Keratinocyte (primary cell): ENCODE measurements around the gene ADAM22.

Source experiments
- EZH2 ChIP-seq: IDR thresholded peaks from one replicate; pipeline ENCODE4 v1.6.1; 2012; ENCODE audit warnings: inconsistent platforms, mild to moderate bottlenecking, low read length, moderate library complexity
- TF ChIP-seq, protein P1 (sequence below), 3 experiments: IDR thresholded peaks in 1 of 3; conservative IDR thresholded peaks in 1 of 3; optimal IDR thresholded peaks in 1 of 3; 2 replicates in 2 of 3; 3 replicates in 1 of 3; pipeline versions ENCODE3 to v1.5.1; 2011; ENCODE audit warnings: low read length in 3 of 3, mild to moderate bottlenecking in 3 of 3, moderate library complexity in 2 of 3, control low read depth in 1 of 3, inconsistent platforms in 1 of 3; ENCODE audit not compliant: insufficient read depth in 2 of 3; ENCODE audit errors: extremely low read depth in 1 of 3

DNA sequence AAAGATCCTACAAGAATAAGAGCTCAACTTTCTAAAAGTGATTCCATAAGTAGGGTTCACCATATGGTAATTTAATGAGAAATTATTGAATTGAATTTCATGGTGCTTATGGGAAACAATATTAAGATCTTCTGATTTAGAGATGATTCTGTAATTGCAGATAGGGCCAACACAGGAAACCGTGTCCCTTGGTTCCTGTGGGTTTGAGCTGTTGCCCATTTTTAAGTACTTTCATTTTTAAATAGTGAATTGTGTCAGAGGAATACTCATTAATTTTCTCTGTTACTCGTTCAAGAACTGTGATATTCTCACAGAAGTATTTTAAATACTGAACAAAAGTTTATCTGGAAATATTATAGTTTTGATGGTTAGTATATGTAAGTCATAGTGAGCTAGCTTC, 156.6 kb downstream of the ADAM22 start:
- TF ChIP-seq, protein P1, sequence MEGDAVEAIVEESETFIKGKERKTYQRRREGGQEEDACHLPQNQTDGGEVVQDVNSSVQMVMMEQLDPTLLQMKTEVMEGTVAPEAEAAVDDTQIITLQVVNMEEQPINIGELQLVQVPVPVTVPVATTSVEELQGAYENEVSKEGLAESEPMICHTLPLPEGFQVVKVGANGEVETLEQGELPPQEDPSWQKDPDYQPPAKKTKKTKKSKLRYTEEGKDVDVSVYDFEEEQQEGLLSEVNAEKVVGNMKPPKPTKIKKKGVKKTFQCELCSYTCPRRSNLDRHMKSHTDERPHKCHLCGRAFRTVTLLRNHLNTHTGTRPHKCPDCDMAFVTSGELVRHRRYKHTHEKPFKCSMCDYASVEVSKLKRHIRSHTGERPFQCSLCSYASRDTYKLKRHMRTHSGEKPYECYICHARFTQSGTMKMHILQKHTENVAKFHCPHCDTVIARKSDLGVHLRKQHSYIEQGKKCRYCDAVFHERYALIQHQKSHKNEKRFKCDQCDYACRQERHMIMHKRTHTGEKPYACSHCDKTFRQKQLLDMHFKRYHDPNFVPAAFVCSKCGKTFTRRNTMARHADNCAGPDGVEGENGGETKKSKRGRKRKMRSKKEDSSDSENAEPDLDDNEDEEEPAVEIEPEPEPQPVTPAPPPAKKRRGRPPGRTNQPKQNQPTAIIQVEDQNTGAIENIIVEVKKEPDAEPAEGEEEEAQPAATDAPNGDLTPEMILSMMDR (optimal IDR thresholded peaks at IDR 0.05 in 1 of 3, IDR thresholded peaks at IDR 0.05 in 1 of 3, conservative IDR thresholded peaks at IDR 0.05 in 1 of 3; ENCODE audit: extremely low read depth in 1 of 3, insufficient read depth in 2 of 3, low read length in 3 of 3): no peak
- TF ChIP-seq EZH2: no peak
